Progenitor cell of endocrine pancreas (in vitro differentiated cells): Measurements from ENCODE around the gene GALNT9. TPM values are rescaled to one million over a fixed set of nuclear protein-coding genes. Genes with fewer than 3 reads are reported as not detected.
"Not testable (repeated sequence)": the region's sequence is repeated elsewhere in the genome, so short reads cannot be mapped to it uniquely, and the experiment has no call there.

Source experiments
- DNase-seq: peaks from one replicate; pipeline ENCODE4 v3.0.0; 2021; ENCODE audit warnings: low spot score; ENCODE audit not compliant: unreplicated experiment
- H3K27ac Mint-ChIP-seq: 2 replicates; pipeline ENCODE4 v1.8.0; 2021; ENCODE audit warnings: mild to moderate bottlenecking, moderate library complexity, mixed read lengths
- H3K27me3 Mint-ChIP-seq: 2 replicates; pipeline ENCODE4 v1.8.0; 2021; ENCODE audit warnings: mixed read lengths
- H3K36me3 Mint-ChIP-seq: 2 replicates; pipeline ENCODE4 v1.8.0; 2022; ENCODE audit warnings: mixed read lengths; ENCODE audit not compliant: insufficient read depth
- H3K4me1 Mint-ChIP-seq: 2 replicates; pipeline ENCODE4 v1.8.0; 2021; ENCODE audit warnings: low read depth, mixed read lengths
- H3K4me3 Mint-ChIP-seq: 2 replicates; pipeline ENCODE4 v1.8.0; 2021; ENCODE audit warnings: low read depth, mild to moderate bottlenecking, moderate library complexity, mixed read lengths
- H3K9me3 Mint-ChIP-seq: 2 replicates; pipeline ENCODE4 v1.8.0; 2021; ENCODE audit warnings: low read depth, mixed read lengths
- total RNA-seq: library from RNA; stranded (reverse); gene quantifications from 2 replicates; pipeline ENCODE4 v1.2.1, GENCODE V29; 2021
- TF ChIP-seq, protein P1 (sequence below): fragments of 200-600 bp; sonication (generic); IDR thresholded peaks from one replicate; pipeline ENCODE4 v1.5.0; 2021; ENCODE audit warnings: antibody characterized with exemption, mild to moderate bottlenecking; ENCODE audit not compliant: unreplicated experiment

The GALNT9 gene
- total RNA-seq, 1 donor from 2014 or later = 0.36 TPM

- Mint-ChIP-seq H3K36me3 (no peaks in the 10 kb centered on the region), H3K27ac (no peak overlapping the region), H3K4me1 (no peaks in the 10 kb centered on the region), H3K4me3 (no peak overlapping the region), H3K27me3 (peaks cover 30% of the 10 kb centered on the region), H3K9me3 (peaks cover 3% of the 10 kb centered on the region)
- TF ChIP-seq, protein P1, sequence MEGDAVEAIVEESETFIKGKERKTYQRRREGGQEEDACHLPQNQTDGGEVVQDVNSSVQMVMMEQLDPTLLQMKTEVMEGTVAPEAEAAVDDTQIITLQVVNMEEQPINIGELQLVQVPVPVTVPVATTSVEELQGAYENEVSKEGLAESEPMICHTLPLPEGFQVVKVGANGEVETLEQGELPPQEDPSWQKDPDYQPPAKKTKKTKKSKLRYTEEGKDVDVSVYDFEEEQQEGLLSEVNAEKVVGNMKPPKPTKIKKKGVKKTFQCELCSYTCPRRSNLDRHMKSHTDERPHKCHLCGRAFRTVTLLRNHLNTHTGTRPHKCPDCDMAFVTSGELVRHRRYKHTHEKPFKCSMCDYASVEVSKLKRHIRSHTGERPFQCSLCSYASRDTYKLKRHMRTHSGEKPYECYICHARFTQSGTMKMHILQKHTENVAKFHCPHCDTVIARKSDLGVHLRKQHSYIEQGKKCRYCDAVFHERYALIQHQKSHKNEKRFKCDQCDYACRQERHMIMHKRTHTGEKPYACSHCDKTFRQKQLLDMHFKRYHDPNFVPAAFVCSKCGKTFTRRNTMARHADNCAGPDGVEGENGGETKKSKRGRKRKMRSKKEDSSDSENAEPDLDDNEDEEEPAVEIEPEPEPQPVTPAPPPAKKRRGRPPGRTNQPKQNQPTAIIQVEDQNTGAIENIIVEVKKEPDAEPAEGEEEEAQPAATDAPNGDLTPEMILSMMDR = no peak
- no peak for DNase-seq
Measured at GRCh38 chr12:132225214-132225613, 104.2 kb downstream of the GALNT9 start.

GRCh38 chr12:132224484-132224883, 104.9 kb downstream of the GALNT9 start:
- Mint-ChIP-seq H3K4me1 (no peaks in the 10 kb centered on the region), H3K9me3 (peaks cover 5% of the 10 kb centered on the region), H3K4me3 (no peak overlapping the region), H3K27ac (no peak overlapping the region), H3K27me3 (peaks cover 27% of the 10 kb centered on the region), H3K36me3 (no peaks in the 10 kb centered on the region)
- DNase-seq = no peak
- TF ChIP-seq, protein P1 = no peak

DNA sequence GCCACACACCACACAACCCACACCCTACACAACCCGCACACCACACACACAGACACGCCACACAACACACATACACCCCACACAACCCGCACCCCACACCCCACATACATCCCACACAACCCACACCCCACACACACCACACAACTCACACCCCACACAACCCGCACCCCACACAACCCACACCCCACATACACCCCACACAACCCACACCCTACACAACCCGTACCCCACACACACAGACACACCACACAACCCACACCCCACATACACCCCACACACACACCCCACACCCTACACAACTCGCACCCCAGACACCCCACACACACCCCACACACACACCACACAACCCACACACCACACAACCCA, 106.6 kb downstream of the GALNT9 start:
- no peak for DNase-seq
- no peak overlapping the region for H3K4me3 Mint-ChIP-seq
- H3K4me1 Mint-ChIP-seq = no peaks in the 10 kb centered on the region
- H3K27me3 Mint-ChIP-seq = peaks cover 33% of the 10 kb centered on the region
- no peaks in the 10 kb centered on the region for H3K36me3 Mint-ChIP-seq
- H3K27ac Mint-ChIP-seq = no peak overlapping the region
- H3K9me3 Mint-ChIP-seq = peaks cover 5% of the 10 kb centered on the region
- TF ChIP-seq, protein P1 = no peak

- Mint-ChIP-seq H3K36me3 (no peaks in the 10 kb centered on the region), H3K27me3 (peaks cover 38% of the 10 kb centered on the region), H3K4me1 (no peaks in the 10 kb centered on the region), H3K27ac (no peak overlapping the region), H3K9me3 (peaks cover 5% of the 10 kb centered on the region), H3K4me3 (no peak overlapping the region)
- TF ChIP-seq, protein P1 = no peak
- DNase-seq = no peak
Measured at GRCh38 chr12:132222096-132222807, 107.1 kb downstream of the GALNT9 start.

DNA sequence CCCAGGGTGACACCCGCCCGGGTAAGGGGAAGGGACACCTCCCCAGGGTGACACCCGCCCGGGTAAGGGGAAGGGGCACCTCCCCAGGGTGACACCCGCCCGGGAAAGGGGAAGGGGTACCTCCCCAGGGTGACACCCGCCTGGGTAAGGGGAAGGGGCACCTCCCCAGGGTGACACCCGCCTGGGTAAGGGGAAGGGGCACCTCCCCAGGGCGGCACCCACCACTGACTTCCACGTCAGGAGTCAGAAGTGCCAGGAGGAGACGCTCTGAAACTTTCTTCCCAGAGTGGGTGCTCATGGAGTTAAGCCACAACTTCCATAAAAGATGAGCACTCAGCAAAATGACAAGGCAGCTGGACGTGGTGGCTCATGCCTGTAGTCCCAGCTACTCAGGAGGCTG, 109.6 kb downstream of the GALNT9 start:
- not testable (repeated sequence) for H3K36me3 Mint-ChIP-seq, H3K4me3 Mint-ChIP-seq, DNase-seq, H3K9me3 Mint-ChIP-seq, H3K4me1 Mint-ChIP-seq, H3K27ac Mint-ChIP-seq
- peaks cover 57% of the 10 kb centered on the region for H3K27me3 Mint-ChIP-seq

GRCh38 chr12:132219323-132219722, 110.1 kb downstream of the GALNT9 start:
- no peak overlapping the region for H3K4me3 Mint-ChIP-seq
- DNase-seq = no peak
- no peak overlapping the region for H3K27ac Mint-ChIP-seq
- no peaks in the 10 kb centered on the region for H3K4me1 Mint-ChIP-seq
- H3K27me3 Mint-ChIP-seq = peaks cover 62% of the 10 kb centered on the region
- no peaks in the 10 kb centered on the region for H3K36me3 Mint-ChIP-seq
- peaks cover 5% of the 10 kb centered on the region for H3K9me3 Mint-ChIP-seq
- TF ChIP-seq, protein P1 = no peak
